Measurements from ENCODE around the gene TBC1D9B. TPM values are rescaled to one million over a fixed set of nuclear protein-coding genes. Genes with fewer than 3 reads are reported as not detected.

The TBC1D9B gene
- polyA plus RNA-seq, 1 experiment = 41.1 TPM

GRCh38 chr5:179866241-179867078 lies 41.2 kb downstream of the TBC1D9B start:
- H3K4me3 ChIP-seq (ENCODE audit: low read depth, low read length) = no peak overlapping the region
- no peak overlapping the region for H3K27ac ChIP-seq (ENCODE audit: low read depth, low read length)
- POLR2A ChIA-PET = no interaction called here
- no peaks in the 10 kb centered on the region for H3K27me3 ChIP-seq (ENCODE audit: control insufficient read depth, insufficient read depth, low read length)
- DNase-seq (ENCODE audit: low read depth, low spot score) = no peak
- peaks cover 20% of the 10 kb centered on the region for H3K9me3 ChIP-seq (ENCODE audit: control insufficient read depth, insufficient read depth, low read length)
- no peak for TF ChIP-seq CTCF (IDR thresholded peaks at IDR 0.05; ENCODE audit: low read depth, low read length)
- CTCF ChIA-PET = no interaction called here

- no peak for DNase-seq (ENCODE audit: low read depth, low spot score)
These were observed 42.0 kb downstream of the TBC1D9B start for GRCh38 chr5:179865491-179866240.

GRCh38 chr5:179864686-179865085 lies 43.0 kb downstream of the TBC1D9B start:
- Histone ChIP-seq H3K4me3 (ENCODE audit: low read depth, low read length) (no peak overlapping the region), H3K9me3 (ENCODE audit: control insufficient read depth, insufficient read depth, low read length) (peaks cover 22% of the 10 kb centered on the region), H3K27me3 (ENCODE audit: control insufficient read depth, insufficient read depth, low read length) (no peaks in the 10 kb centered on the region), H3K27ac (ENCODE audit: low read depth, low read length) (no peak overlapping the region)
- no peak for DNase-seq (ENCODE audit: low read depth, low spot score)
- CTCF ChIA-PET = no interaction called here
- POLR2A ChIA-PET = no interaction called here
- no peak for TF ChIP-seq CTCF (IDR thresholded peaks at IDR 0.05; ENCODE audit: low read depth, low read length)

More at GRCh38 chr5:179865491-179866240, 42.0 kb downstream of the TBC1D9B start:
- peaks cover 22% of the 10 kb centered on the region for H3K9me3 ChIP-seq (ENCODE audit: control insufficient read depth, insufficient read depth, low read length)
- ChIA-PET POLR2A (no interaction called here), CTCF (no interaction called here)
- H3K27ac ChIP-seq (ENCODE audit: low read depth, low read length) = no peak overlapping the region
- TF ChIP-seq CTCF (IDR thresholded peaks at IDR 0.05; ENCODE audit: low read depth, low read length) = no peak
- no peaks in the 10 kb centered on the region for H3K27me3 ChIP-seq (ENCODE audit: control insufficient read depth, insufficient read depth, low read length)
- no peak overlapping the region for H3K4me3 ChIP-seq (ENCODE audit: low read depth, low read length)

- no peak overlapping the region for H3K27ac ChIP-seq (ENCODE audit: low read depth, low read length)
- no peaks in the 10 kb centered on the region for H3K27me3 ChIP-seq (ENCODE audit: control insufficient read depth, insufficient read depth, low read length)
- ChIA-PET CTCF (no interaction called here), POLR2A (no interaction called here)
- no peak for TF ChIP-seq CTCF (IDR thresholded peaks at IDR 0.05; ENCODE audit: low read depth, low read length)
- no peak for DNase-seq (ENCODE audit: low read depth, low spot score)
- H3K9me3 ChIP-seq (ENCODE audit: control insufficient read depth, insufficient read depth, low read length) = peaks cover 22% of the 10 kb centered on the region
- H3K4me3 ChIP-seq (ENCODE audit: low read depth, low read length) = no peak overlapping the region
These were observed 44.1 kb downstream of the TBC1D9B start for GRCh38 chr5:179863449-179864085.

- POLR2A ChIA-PET = no interaction called here
- Histone ChIP-seq H3K27me3 (ENCODE audit: control insufficient read depth, insufficient read depth, low read length) (no peaks in the 10 kb centered on the region), H3K9me3 (ENCODE audit: control insufficient read depth, insufficient read depth, low read length) (peaks cover 22% of the 10 kb centered on the region), H3K4me3 (ENCODE audit: low read depth, low read length) (no peak overlapping the region), H3K27ac (ENCODE audit: low read depth, low read length) (no peak overlapping the region)
- CTCF ChIA-PET = no interaction called here
- no peak for DNase-seq (ENCODE audit: low read depth, low spot score)
- no peak for TF ChIP-seq CTCF (IDR thresholded peaks at IDR 0.05; ENCODE audit: low read depth, low read length)
These were observed 44.8 kb downstream of the TBC1D9B start for GRCh38 chr5:179862891-179863290.

Measured in AG04450 (cell line).